NCI-H2227 (cell line): Measurements from ENCODE around the gene PDK2.

ENCODE experiments used
- DNase-seq: peaks from one replicate; lab custom pipeline; 2025; ENCODE audit not compliant: unreplicated experiment; lab: John Stamatoyannopoulos, UW

Gene PDK2

GRCh38 chr17:50094753-50095619 lies at the start of gene PDK2:
Gene PDK2, plus strand, starts transcription at chr17:50095351. Its CDS starts 85 bp downstream, at chr17:50095436.
- peak; percentile 97 for DNase-seq

GRCh38 chr17:50046179-50046578 lies 49.0 kb upstream of the PDK2 start:
- no peak for DNase-seq

- no peak for DNase-seq
Measured at GRCh38 chr17:50046667-50047066, 48.5 kb upstream of the PDK2 start.

- no peak for DNase-seq
Measured at GRCh38 chr17:50047083-50047482, 48.1 kb upstream of the PDK2 start.

- DNase-seq = no peak
Measured at GRCh38 chr17:50047488-50048126, 47.5 kb upstream of the PDK2 start.

GRCh38 chr17:50048146-50048720 lies 46.9 kb upstream of the PDK2 start:
- no peak for DNase-seq

GRCh38 chr17:50048988-50049387 lies 46.2 kb upstream of the PDK2 start:
- DNase-seq = no peak

GRCh38 chr17:50049636-50050035 lies 45.5 kb upstream of the PDK2 start:
- no peak for DNase-seq

GRCh38 chr17:50050431-50051032 lies 44.6 kb upstream of the PDK2 start:
- no peak for DNase-seq

GRCh38 chr17:50051082-50051576 lies 44.0 kb upstream of the PDK2 start:
- DNase-seq = no peak

- DNase-seq = no peak
Measured at GRCh38 chr17:50051606-50052005, 43.5 kb upstream of the PDK2 start.

GRCh38 chr17:50052241-50052796 lies 42.8 kb upstream of the PDK2 start:
- DNase-seq = no peak

- DNase-seq = no peak
Measured at GRCh38 chr17:50052822-50053653, 42.1 kb upstream of the PDK2 start.

- no peak for DNase-seq
Measured at GRCh38 chr17:50053654-50053960, 41.5 kb upstream of the PDK2 start.

- peak; percentile 53 for DNase-seq
Measured at GRCh38 chr17:50055055-50055425, 40.1 kb upstream of the PDK2 start.

- peak; percentile 95 for DNase-seq
Measured at GRCh38 chr17:50055426-50056216, 39.5 kb upstream of the PDK2 start, which contains the start of gene ITGA3. Gene ITGA3, plus strand, starts transcription at chr17:50056110. Its CDS starts 330 bp downstream, at chr17:50056440.

GRCh38 chr17:50056217-50056960 lies 38.8 kb upstream of the PDK2 start:
- peak; percentile 82 for DNase-seq

- no peak for DNase-seq
Measured at GRCh38 chr17:50056961-50057330, 38.2 kb upstream of the PDK2 start.

GRCh38 chr17:50057521-50057991 lies 37.6 kb upstream of the PDK2 start:
- no peak for DNase-seq
